H1 (cell line): ENCODE results near the gene CLCN3. TPM values are rescaled to one million over a fixed set of nuclear protein-coding genes. Genes with fewer than 3 reads are reported as not detected.

Source experiments
- CTCF ChIA-PET: fragments of 300-600 bp; sonication (Branson Sonifier 250); formaldehyde crosslinking; loops from one replicate; lab custom pipeline; 2021; ENCODE audit not compliant: partially characterized antibody; lab: Charles Lee
- POLR2A ChIA-PET: fragments of 300-600 bp; sonication (Branson Sonifier 250); formaldehyde crosslinking; loops from one replicate; lab custom pipeline; 2021; ENCODE audit warnings: inconsistent platforms; ENCODE audit not compliant: partially characterized antibody; lab: Charles Lee
- DNase-seq, 2 experiments: peaks; one replicate each; pipeline versions ENCODE4 v3.0.0 to v3.0.0-alpha.2; 2010 to 2022; ENCODE audit warnings: low spot score in 2 of 2, low read depth in 1 of 2, mixed read lengths in 1 of 2
- FAIRE-seq: peaks from 2 replicates; lab custom pipeline; 2011; peaks lifted over from hg19 to GRCh38; lab: Jason Lieb, UNC
- H2AFZ ChIP-seq: 2 replicates; pipeline ENCODE4 v1.8.1; 2012; ENCODE audit warnings: low read length, inconsistent platforms
- H2AK5ac ChIP-seq: 2 replicates; pipeline ENCODE4 v1.6.1; 2013; ENCODE audit warnings: low read depth, low read length
- H2BK120ac ChIP-seq: replicated peaks from 2 replicates; pipeline ENCODE3; 2013; ENCODE audit warnings: low read depth, low read length, inconsistent platforms
- H2BK12ac ChIP-seq: 2 replicates; pipeline ENCODE4 v1.6.1; 2013; ENCODE audit warnings: low read depth, low read length
- H2BK15ac ChIP-seq: 2 replicates; pipeline ENCODE4 v1.6.1; 2013; ENCODE audit warnings: low read length
- H2BK20ac ChIP-seq: 2 replicates; pipeline ENCODE4 v1.6.1; 2013; ENCODE audit warnings: low read length
- H2BK5ac ChIP-seq: 2 replicates; pipeline ENCODE4 v1.6.1; 2013; ENCODE audit warnings: low read depth, low read length
- H3K14ac ChIP-seq: 2 replicates; pipeline ENCODE4 v1.6.1; 2013; ENCODE audit warnings: inconsistent platforms; ENCODE audit not compliant: insufficient read length
- H3K18ac ChIP-seq: 2 replicates; pipeline ENCODE4 v1.6.1; 2013; ENCODE audit warnings: low read length; ENCODE audit errors: extremely low read depth
- H3K23ac ChIP-seq: 2 replicates; pipeline ENCODE4 v1.6.1; 2013; ENCODE audit warnings: inconsistent platforms; ENCODE audit not compliant: insufficient read length
- H3K23me2 ChIP-seq: 2 replicates; pipeline ENCODE4 v1.6.1; 2013; ENCODE audit warnings: low read depth, low read length
- H3K27ac ChIP-seq: 2 replicates; pipeline ENCODE4 v1.6.1; 2011; ENCODE audit warnings: low read depth, low read length, inconsistent platforms
- H3K27me3 ChIP-seq, 4 experiments: replicated peaks in 1 of 4; 1 replicate in 1 of 4; 2 replicates in 3 of 4; pipeline versions ENCODE4 v1.6.1 to v1.8.1; 2011 to 2013; ENCODE audit warnings: low read length in 3 of 4, mild to moderate bottlenecking in 3 of 4, inconsistent platforms in 2 of 4, mixed read lengths in 2 of 4, moderate library complexity in 1 of 4; ENCODE audit not compliant: control insufficient read depth in 3 of 4, insufficient read depth in 3 of 4; ENCODE audit errors: extremely low read depth in 1 of 4
- H3K36me3 ChIP-seq, 4 experiments: 2 replicates each; pipeline versions ENCODE4 v1.6.1 to v1.8.1; 2011 to 2013; ENCODE audit warnings: mild to moderate bottlenecking in 4 of 4, low read length in 3 of 4, moderate library complexity in 2 of 4, control low read depth in 1 of 4, inconsistent platforms in 1 of 4; ENCODE audit not compliant: insufficient read depth in 4 of 4, control insufficient read depth in 2 of 4
- H3K4ac ChIP-seq: replicated peaks from 2 replicates; pipeline ENCODE3; 2013; ENCODE audit warnings: low read length, low read depth, mixed read lengths, inconsistent platforms; ENCODE audit not compliant: insufficient read length
- H3K4me1 ChIP-seq, 4 experiments: replicated peaks in 1 of 4; 1 replicate in 1 of 4; 2 replicates in 3 of 4; pipeline versions ENCODE4 v1.6.1 to v1.8.1; 2011 to 2013; ENCODE audit warnings: low read length in 3 of 4, inconsistent platforms in 2 of 4, mixed read lengths in 1 of 4; ENCODE audit not compliant: insufficient read depth in 4 of 4, control insufficient read depth in 3 of 4
- H3K4me2 ChIP-seq, 2 experiments: 2 replicates each; pipeline versions ENCODE4 v1.6.1 to v1.8.1; 2011 to 2013; ENCODE audit warnings: low read depth in 2 of 2, low read length in 2 of 2, control low read depth in 1 of 2, inconsistent platforms in 1 of 2, mild to moderate bottlenecking in 1 of 2; ENCODE audit not compliant: insufficient read depth in 1 of 2
- H3K4me3 ChIP-seq, 4 experiments: fragments of 200-600, 300-600 bp in 1 of 4; sonication (generic), shearing (Covaris generic), sonication (Bioruptor Twin) in 1 of 4; 2 replicates each; pipeline versions ENCODE4 v1.5.1 to v1.8.1; 2011 to 2016; ENCODE audit warnings: low read length in 4 of 4, low read depth in 3 of 4, control low read depth in 2 of 4, inconsistent platforms in 2 of 4, mild to moderate bottlenecking in 2 of 4, mixed read lengths in 1 of 4, moderate library complexity in 1 of 4; ENCODE audit not compliant: insufficient read depth in 2 of 4; ENCODE audit errors: extremely low read depth in 1 of 4
- H3K56ac ChIP-seq: replicated peaks from 2 replicates; pipeline ENCODE3; 2013; ENCODE audit warnings: low read depth, mild to moderate bottlenecking, mixed read lengths, low read length, inconsistent platforms; ENCODE audit not compliant: insufficient read length
- H3K79me1 ChIP-seq: 2 replicates; pipeline ENCODE4 v1.6.1; 2013; ENCODE audit warnings: low read depth, low read length, control low read depth
- H3K79me2 ChIP-seq, 2 experiments: 2 replicates each; pipeline versions ENCODE4 v1.6.1 to v1.8.1; 2012 to 2013; ENCODE audit warnings: low read length in 2 of 2, mild to moderate bottlenecking in 2 of 2, inconsistent platforms in 1 of 2; ENCODE audit not compliant: insufficient read depth in 2 of 2, control insufficient read depth in 1 of 2
- H3K9ac ChIP-seq, 4 experiments: replicated peaks in 1 of 4; 1 replicate in 1 of 4; 2 replicates in 3 of 4; pipeline versions ENCODE4 v1.6.1 to v1.8.1; 2011 to 2013; ENCODE audit warnings: low read depth in 3 of 4, low read length in 3 of 4, control low read depth in 2 of 4, mild to moderate bottlenecking in 2 of 4, moderate library complexity in 2 of 4, inconsistent platforms in 1 of 4; ENCODE audit errors: extremely low read depth in 1 of 4
- H3K9me3 ChIP-seq, 2 experiments: 2 replicates each; pipeline versions ENCODE4 v1.6.1 to v1.8.1; 2012 to 2013; ENCODE audit warnings: mild to moderate bottlenecking in 2 of 2, moderate library complexity in 2 of 2, control low read depth in 1 of 2, inconsistent platforms in 1 of 2, low read depth in 1 of 2, low read length in 1 of 2, mixed read lengths in 1 of 2; ENCODE audit not compliant: insufficient read depth in 2 of 2
- H4K20me1 ChIP-seq, 2 experiments: replicated peaks in 1 of 2; 2 replicates each; pipeline versions ENCODE3 to v1.8.1; 2011 to 2013; ENCODE audit warnings: inconsistent platforms in 2 of 2, low read length in 2 of 2, mild to moderate bottlenecking in 1 of 2; ENCODE audit not compliant: insufficient read depth in 2 of 2, control insufficient read depth in 1 of 2
- H4K5ac ChIP-seq: 2 replicates; pipeline ENCODE4 v1.6.1; 2013; ENCODE audit warnings: low read length, low read depth, mixed read lengths, inconsistent platforms; ENCODE audit not compliant: insufficient read length
- H4K8ac ChIP-seq: 2 replicates; pipeline ENCODE4 v1.8.0; 2013; ENCODE audit warnings: mild to moderate bottlenecking, moderate library complexity, low read length, inconsistent platforms; ENCODE audit not compliant: insufficient read depth; ENCODE audit errors: extremely low read depth
- H4K91ac ChIP-seq: replicated peaks from 2 replicates; pipeline ENCODE3; 2013; ENCODE audit warnings: low read length, mixed read lengths, inconsistent platforms; ENCODE audit not compliant: insufficient read length
- CREB1 ChIP-seq: IDR thresholded peaks from 2 replicates; pipeline ENCODE4 v1.6.1; 2012; ENCODE audit warnings: inconsistent platforms
- POLR2A ChIP-seq, 2 experiments: IDR thresholded peaks; 1 replicate in 1 of 2; 2 replicates in 1 of 2; pipeline ENCODE4 v1.6.1; 2011; ENCODE audit warnings: low read depth in 2 of 2, low read length in 2 of 2, mild to moderate bottlenecking in 2 of 2; ENCODE audit errors: control extremely low read depth in 1 of 2
- WGBS, 2 experiments: shearing (Covaris generic) in 1 of 2; methylation state at CpG; one replicate each; pipeline versions ENCODE4 v1.1.6 to v1.1.7; 2013 to 2015; ENCODE audit warnings: low lambda C conversion rate in 2 of 2, mixed read lengths in 2 of 2, inconsistent platforms in 1 of 2, low coverage in 1 of 2, missing lambda C conversion rate in 1 of 2; ENCODE audit not compliant: insufficient replicate concordance in 2 of 2, insufficient coverage in 1 of 2, insufficient read length in 1 of 2; ENCODE audit errors: extremely low coverage in 1 of 2, missing lambda C conversion rate in 1 of 2; 5-methylcytosine and 5-hydroxymethylcytosine counted together
- polyA plus RNA-seq, 7 experiments: library from polyadenylated mRNA; depleted of rRNA in 3 of 7; stranded (reverse) in 5 of 7; unstranded in 2 of 7; fragments of >200 nt in 5 of 7; fragments of 200-250 nt in 2 of 7; gene quantifications; 1 replicate in 5 of 7; 2 replicates in 1 of 7; 4 replicates in 1 of 7; pipeline versions ENCODE4 v1.2.1 to v1.2.3, GENCODE V29; 2011 to 2013; ENCODE audit warnings: missing spikeins in 2 of 7, mixed read lengths in 2 of 7
- total RNA-seq: library from RNA; stranded (reverse); fragmentation: NEBNext Ultra II Directional; extraction: Animal tissue kit (Norgen Biotek cat#: 25700); gene quantifications from 2 replicates; pipeline ENCODE4 v1.2.1, GENCODE V29; 2021

The CLCN3 gene
- total and polyA plus RNA-seq, 2 of the 8 experiments (the other 6 are each of a cell fraction or from before 2014, with no cell fraction given) = 8.8 to 32.8 TPM

DNA sequence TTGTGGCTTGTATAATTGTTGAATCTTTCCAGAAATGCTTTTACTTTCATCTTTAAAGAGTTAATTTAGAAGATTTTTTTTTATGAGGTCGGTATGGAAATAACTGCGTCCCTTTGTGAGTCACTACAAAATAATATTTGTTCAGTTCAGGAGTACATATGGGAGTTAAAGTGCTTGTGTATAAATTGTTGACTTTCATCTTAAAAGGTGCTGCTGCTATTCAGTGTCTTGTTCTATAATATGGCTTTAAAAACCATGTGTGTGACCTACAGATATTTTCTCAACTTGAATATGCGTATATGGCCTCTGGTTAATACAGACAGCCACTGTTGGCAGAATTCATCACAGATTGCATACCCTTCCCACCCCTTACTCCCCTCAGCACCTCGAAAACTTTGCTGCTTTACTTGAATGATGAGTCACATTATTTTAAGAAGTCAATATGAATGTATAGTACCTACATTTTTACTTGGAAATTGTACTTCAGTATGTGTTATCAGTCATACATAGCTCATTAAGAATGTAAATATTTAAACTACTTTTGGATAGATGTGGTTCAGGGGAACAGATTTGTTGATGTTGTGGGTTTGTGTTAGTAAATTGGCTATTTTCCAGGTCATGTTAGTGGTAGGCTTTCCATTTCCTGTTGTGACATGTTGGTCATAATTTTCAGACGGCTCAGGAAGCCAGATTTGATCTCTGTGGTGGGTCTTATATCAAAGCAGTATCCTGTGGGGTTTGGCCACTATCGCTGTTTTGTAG, 1.5 kb downstream of the CLCN3 start:
- H3K23me2 ChIP-seq = peaks cover 11% of the 10 kb centered on the region
- H2BK15ac ChIP-seq = no peak overlapping the region
- peak overlapping the region in 1 of 4 experiments; percentile 56; a peak in 2 of 7 replicates for H3K9ac ChIP-seq
- TF ChIP-seq POLR2A (IDR thresholded peaks at IDR 0.05; ENCODE audit: control extremely low read depth in 1 of 2, low read depth in 2 of 2, low read length in 2 of 2) = peak in 1 of 2 experiments; percentile 32; a peak in 1 of 3 replicates
- TF ChIP-seq CREB1 = no peak
- TF ChIP-seq, all 59 proteins: peak for 1
- Histone ChIP-seq H3K4me2 (peak overlapping the region; percentile 87 to 98), H3K9me3 (no peaks in the 10 kb centered on the region), H3K4me3 (peak overlapping the region in 2 of 4 experiments; percentile 81 to 88; a peak in 3 of 8 replicates), H4K8ac (no peak overlapping the region), H3K14ac (no peak overlapping the region), H4K20me1 (no peaks in the 10 kb centered on the region), H3K79me2 (peaks cover 6 to 64% of the 10 kb centered on the region in 2 experiments; a peak in 3 of 4 replicates), H3K4ac (no peak overlapping the region), H2BK12ac (no peak overlapping the region), H3K23ac (no peak overlapping the region), H3K18ac (no peak overlapping the region), H2BK120ac (no peak overlapping the region), H3K79me1 (no peaks in the 10 kb centered on the region; the same call in 1 of the 2 replicates), H2AFZ (no peak overlapping the region), H3K27me3 (no peaks in the 10 kb centered on the region), H4K91ac (no peak overlapping the region), H3K27ac (no peak overlapping the region), H3K56ac (no peak overlapping the region), H2BK5ac (no peak overlapping the region), H2BK20ac (no peak overlapping the region), H3K36me3 (no peaks in the 10 kb centered on the region), H4K5ac (no peak overlapping the region), H2AK5ac (no peak overlapping the region), H3K4me1 (peaks cover 0 to 3% (median 0%) of the 10 kb centered on the region in 4 experiments; a peak in 2 of 7 replicates)
- 63% methylated on average over 6 of the region's 6 CpGs; no CpG with 5 or more reads in 1 of the 2 experiments for WGBS, 2 experiments
- DNase-seq (no peak), FAIRE-seq (no peak)
- CTCF ChIA-PET = no interaction called here
- POLR2A ChIA-PET = interaction anchor here (1.1 kb wide), 1 partner anchor 18 kb away, joined by 3 read pairs; no protein-coding TSS in a partner anchor
